HEK293 (cell line): ENCODE measurements around the gene SSBP2.
A peak's percentile ranks its signal among the peaks of the same experiment; 100 is the strongest.

Experiments
- CTCF ChIA-PET: fragments of 350-600 bp; formaldehyde crosslinking; extraction: SDS; loops from one replicate; lab custom pipeline; 2021; ENCODE audit warnings: antibody characterized with exemption; lab: Yijun Ruan, JAX
- POLR2A ChIA-PET: fragments of 300-600 bp; formaldehyde crosslinking; extraction: SDS; loops from one replicate; lab custom pipeline; 2020; ENCODE audit warnings: antibody characterized with exemption, inconsistent platforms; lab: Yijun Ruan, JAX
- H3K27ac ChIP-seq: fragments of 200-500 bp; sonication (Bioruptor generic); 2 replicates; pipeline ENCODE4 v1.5.1; 2014; ENCODE audit warnings: low read depth, low read length, control low read depth, inconsistent platforms; ENCODE audit errors: extremely low read depth
- H3K36me3 ChIP-seq, 2 experiments: fragments of 200-500 bp in 1 of 2; sonication (Bioruptor generic) in 1 of 2; 1 replicate in 1 of 2; 2 replicates in 1 of 2; pipeline ENCODE4 v1.5.1; 2014 to 2017; ENCODE audit warnings: inconsistent platforms in 2 of 2, low read length in 2 of 2; ENCODE audit not compliant: control insufficient read depth in 2 of 2, insufficient read depth in 1 of 2
- H3K4me1 ChIP-seq: fragments of 200-500 bp; sonication (Bioruptor generic); 2 replicates; pipeline ENCODE4 v1.5.1; 2014; ENCODE audit warnings: mild to moderate bottlenecking, low read length, inconsistent platforms; ENCODE audit not compliant: control insufficient read depth, insufficient read depth
- H3K4me3 ChIP-seq: 2 replicates; pipeline ENCODE4 v1.5.1; 2011; ENCODE audit warnings: low read depth, mild to moderate bottlenecking, control low read depth, low read length, moderate library complexity
- H3K9me3 ChIP-seq: fragments of 200-500 bp; sonication (Bioruptor generic); 2 replicates; pipeline ENCODE4 v1.5.1; 2014; ENCODE audit warnings: low read depth, low read length, inconsistent platforms; ENCODE audit not compliant: control insufficient read depth, insufficient read depth
- AEBP2 ChIP-seq: fragments of 450-650 bp; formaldehyde crosslinking; IDR thresholded peaks from 2 replicates; pipeline ENCODE4 v1.5.1; 2016; ENCODE audit warnings: missing biosample characterization, missing genetic modification characterization, borderline replicate concordance
- GLIS1 ChIP-seq: fragments of 450-650 bp; formaldehyde crosslinking; IDR thresholded peaks from 2 replicates; pipeline ENCODE4 v1.5.1; 2016; ENCODE audit warnings: missing biosample characterization, missing genetic modification characterization
- HOXC10 ChIP-seq: sonication (generic); formaldehyde crosslinking; IDR thresholded peaks from 2 replicates; pipeline ENCODE4 v1.8.1; 2023; ENCODE audit warnings: mild to moderate bottlenecking, missing genetic modification reagents
- HOXD13 ChIP-seq: sonication (generic); formaldehyde crosslinking; IDR thresholded peaks from 2 replicates; pipeline ENCODE4 v1.8.0; 2022; ENCODE audit warnings: missing genetic modification reagents, borderline replicate concordance
- KLF1 ChIP-seq: fragments of 450-650 bp; formaldehyde crosslinking; IDR thresholded peaks from 2 replicates; pipeline ENCODE4 v1.5.1; 2016; ENCODE audit warnings: missing biosample characterization, missing genetic modification characterization
- MYNN ChIP-seq: fragments of 450-650 bp; formaldehyde crosslinking; IDR thresholded peaks from 2 replicates; pipeline ENCODE4 v1.5.1; 2016; ENCODE audit warnings: missing biosample characterization, missing genetic modification characterization, borderline replicate concordance
- REST ChIP-seq: fragments of 450-650 bp; formaldehyde crosslinking; IDR thresholded peaks from 2 replicates; pipeline ENCODE4 v1.5.1; 2016; ENCODE audit warnings: missing biosample characterization, missing genetic modification characterization
- TCF7L2 ChIP-seq: IDR thresholded peaks from 2 replicates; pipeline ENCODE4 v1.6.1; 2011; ENCODE audit warnings: low read depth, mild to moderate bottlenecking, inconsistent platforms, low read length, moderate library complexity, borderline replicate concordance
- ZBTB6 ChIP-seq: fragments of 450-650 bp; formaldehyde crosslinking; IDR thresholded peaks from 2 replicates; pipeline ENCODE4 v1.5.1; 2017; ENCODE audit warnings: missing biosample characterization, missing genetic modification characterization
- ZEB2 ChIP-seq: fragments of 450-650 bp; formaldehyde crosslinking; IDR thresholded peaks from 2 replicates; pipeline ENCODE4 v1.5.1; 2016; ENCODE audit warnings: missing biosample characterization, missing genetic modification characterization
- ZFHX2 ChIP-seq: fragments of 450-650 bp; formaldehyde crosslinking; conservative IDR thresholded peaks from 2 replicates; pipeline ENCODE4 v1.5.1; 2016; ENCODE audit warnings: missing biosample characterization, missing genetic modification characterization
- ZNF138 ChIP-seq: fragments of 450-650 bp; formaldehyde crosslinking; IDR thresholded peaks from 2 replicates; pipeline ENCODE4 v1.5.1; 2016; ENCODE audit warnings: missing biosample characterization, missing genetic modification characterization, borderline replicate concordance
- ZNF175 ChIP-seq: fragments of 450-650 bp; formaldehyde crosslinking; IDR thresholded peaks from 2 replicates; pipeline ENCODE4 v1.5.1; 2016; ENCODE audit warnings: missing biosample characterization, missing genetic modification characterization
- ZNF184 ChIP-seq: fragments of 450-650 bp; IDR thresholded peaks from 2 replicates; pipeline ENCODE4 v1.5.1; 2018; ENCODE audit warnings: missing biosample characterization, mild to moderate bottlenecking, missing genetic modification characterization
- ZNF223 ChIP-seq: fragments of 450-650 bp; formaldehyde crosslinking; IDR thresholded peaks from 2 replicates; pipeline ENCODE4 v1.5.1; 2016; ENCODE audit warnings: missing biosample characterization, missing genetic modification characterization
- ZNF335 ChIP-seq: fragments of 450-650 bp; formaldehyde crosslinking; conservative IDR thresholded peaks from 2 replicates; pipeline ENCODE4 v1.5.1; 2016; ENCODE audit warnings: missing biosample characterization, missing genetic modification characterization
- ZNF423 ChIP-seq: fragments of 450-650 bp; formaldehyde crosslinking; IDR thresholded peaks from 2 replicates; pipeline ENCODE4 v1.5.1; 2016; ENCODE audit warnings: missing biosample characterization, missing genetic modification characterization
- ZNF549 ChIP-seq: fragments of 450-650 bp; IDR thresholded peaks from 2 replicates; pipeline ENCODE4 v1.5.1; 2018; ENCODE audit warnings: missing biosample characterization, missing genetic modification characterization, mild to moderate bottlenecking, inconsistent platforms, moderate library complexity
- ZNF654 ChIP-seq: fragments of 450-650 bp; formaldehyde crosslinking; IDR thresholded peaks from 2 replicates; pipeline ENCODE4 v1.5.1; 2016; ENCODE audit warnings: low read depth, missing biosample characterization, missing genetic modification characterization
- ZNF843 ChIP-seq: fragments of 450-650 bp; formaldehyde crosslinking; IDR thresholded peaks from 2 replicates; pipeline ENCODE4 v1.5.1; 2016; ENCODE audit warnings: missing biosample characterization, missing genetic modification characterization
- ZSCAN30 ChIP-seq: fragments of 450-650 bp; IDR thresholded peaks from 2 replicates; pipeline ENCODE4 v1.5.1; 2018; ENCODE audit warnings: missing biosample characterization, mild to moderate bottlenecking, missing genetic modification characterization, moderate library complexity

Gene SSBP2

DNA sequence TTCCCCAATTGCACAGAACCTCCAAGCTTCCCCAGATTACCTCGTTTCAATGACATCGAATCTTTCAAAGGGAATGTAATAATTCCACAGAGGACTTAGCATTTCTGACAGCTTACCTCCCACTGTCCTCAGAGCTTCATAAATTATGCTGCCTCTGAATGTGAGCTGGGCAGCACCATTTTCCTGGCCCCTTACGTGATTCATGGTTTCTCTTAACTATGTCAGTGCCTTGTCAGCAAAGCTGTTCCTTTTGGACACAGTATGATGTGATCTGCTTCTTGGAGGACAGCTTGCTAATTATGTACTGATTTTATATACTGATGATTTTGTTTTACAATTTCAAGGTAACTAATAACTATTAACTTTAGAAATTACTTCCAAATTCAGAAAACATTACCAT, 27.7 kb upstream of the SSBP2 start:
- ChIA-PET POLR2A (no interaction called here), CTCF (interaction anchor here (0.8 kb wide), 1 partner anchor 631 kb away, joined by 5 read pairs; no protein-coding TSS in a partner anchor)
- no peaks in the 10 kb centered on the region for H3K36me3 ChIP-seq
- TF ChIP-seq ZBTB6 (tag by site-specific recombination) (no peak), ZNF549 (tag by site-specific recombination) (no peak), ZFHX2 (tag by site-specific recombination) (no peak), GLIS1 (tag by site-specific recombination) (no peak), ZNF138 (tag by site-specific recombination) (no peak), ZNF423 (tag by site-specific recombination) (no peak), REST (tag by site-specific recombination) (no peak), HOXD13 (no peak), HOXC10 (CRISPR knock-in tag) (no peak), MYNN (tag by site-specific recombination) (no peak), AEBP2 (tag by site-specific recombination) (no peak), ZNF843 (tag by site-specific recombination) (no peak), ZNF175 (tag by site-specific recombination) (no peak), ZEB2 (tag by site-specific recombination) (no peak)
- H3K9me3 ChIP-seq: no peaks in the 10 kb centered on the region
- no peaks in the 10 kb centered on the region for H3K4me1 ChIP-seq
- H3K4me3 ChIP-seq: no peak overlapping the region
- H3K27ac ChIP-seq: no peak overlapping the region

DNA sequence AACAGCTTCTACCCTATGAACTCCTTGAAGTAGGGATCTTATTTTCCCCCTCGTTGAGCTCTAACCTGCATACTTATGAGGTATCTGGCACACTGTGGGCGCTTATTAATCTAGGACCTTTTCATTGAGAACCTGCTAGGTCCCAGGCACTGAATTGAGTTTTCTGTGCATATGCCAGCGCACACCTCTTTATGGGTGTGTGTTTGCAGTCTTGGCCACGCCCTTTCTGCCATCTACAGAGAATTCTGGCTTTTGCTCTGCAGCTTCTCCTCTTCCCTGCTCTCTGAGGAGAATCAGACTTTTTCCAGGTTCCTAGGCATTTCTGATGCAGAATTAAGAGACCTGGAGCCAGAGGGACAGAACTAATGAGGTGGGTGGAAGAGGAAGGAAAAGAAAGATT, 25.4 kb upstream of the SSBP2 start:
- H3K9me3 ChIP-seq: no peaks in the 10 kb centered on the region
- H3K36me3 ChIP-seq: no peaks in the 10 kb centered on the region
- H3K4me3 ChIP-seq: no peak overlapping the region
- TF ChIP-seq ZNF223 (tag by site-specific recombination) (no peak), TCF7L2 (no peak), ZSCAN30 (tag by site-specific recombination) (no peak), KLF1 (tag by site-specific recombination) (0 out of 2 replicates have a peak, but pooled peaks have one; percentile 14), ZNF654 (tag by site-specific recombination) (no peak), ZNF184 (tag by site-specific recombination) (no peak), ZNF335 (0 out of 2 replicates have a peak, but pooled peaks have one; percentile 26)
- ChIA-PET POLR2A (no interaction called here), CTCF (interaction anchor here (0.6 to 0.7 kb wide), 3 partner anchors 34 to 96 kb away, joined by 3 to 5 read pairs (median 3); no protein-coding TSS in a partner anchor)
- no peak overlapping the region for H3K27ac ChIP-seq
- H3K4me1 ChIP-seq: no peaks in the 10 kb centered on the region
